GM18505 (cell line): ENCODE data around the gene OR2L5.

Source experiments
- ATAC-seq: cut with Tn5 transposase; IDR thresholded peaks from one replicate; pipeline ENCODE4 v1.9.1; 2021; ENCODE audit not compliant: unreplicated experiment
- POLR2A ChIP-seq: IDR thresholded peaks from 4 replicates; pipeline ENCODE4 v1.6.1; 2011; ENCODE audit warnings: borderline replicate concordance; ENCODE audit not compliant: insufficient read depth, insufficient read length; ENCODE audit errors: extremely low read depth

OR2L5 gene

GRCh38 chr1:248065604-248066003 is 52.1 kb downstream of the OR2L5 start:
- no peak for ATAC-seq
- TF ChIP-seq POLR2A: no peak
